IPS DF 19.7 (cell line): ENCODE measurements around the gene SCD5.

Experiments used
- DNase-seq: peaks from one replicate; pipeline ENCODE4 v3.0.0-alpha.2; 2013; ENCODE audit warnings: low read depth, low spot score

The SCD5 gene

DNA sequence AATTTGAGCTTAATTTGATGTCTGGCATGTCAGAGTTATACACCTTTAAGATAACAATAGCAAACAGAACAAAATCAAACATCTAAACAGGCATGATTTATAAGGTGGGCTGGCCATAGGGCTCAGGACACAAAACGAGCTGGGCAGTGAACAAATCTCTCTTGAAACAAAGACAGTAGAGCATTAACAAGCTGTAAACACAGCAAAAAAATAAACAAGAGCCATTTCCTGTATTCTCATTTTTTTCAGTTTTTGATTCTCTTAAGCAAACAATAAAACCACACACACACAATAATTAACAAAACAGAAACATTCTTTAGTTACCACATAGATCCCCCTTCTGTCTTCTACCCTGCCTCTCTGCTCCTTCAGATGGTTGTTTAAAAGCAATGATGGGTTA, 168.5 kb downstream of the SCD5 start:
- DNase-seq = no peak

GRCh38 chr4:82629238-82630000, 169.2 kb downstream of the SCD5 start:
- no peak for DNase-seq

GRCh38 chr4:82626251-82626868, 172.2 kb downstream of the SCD5 start:
- no peak for DNase-seq

DNA sequence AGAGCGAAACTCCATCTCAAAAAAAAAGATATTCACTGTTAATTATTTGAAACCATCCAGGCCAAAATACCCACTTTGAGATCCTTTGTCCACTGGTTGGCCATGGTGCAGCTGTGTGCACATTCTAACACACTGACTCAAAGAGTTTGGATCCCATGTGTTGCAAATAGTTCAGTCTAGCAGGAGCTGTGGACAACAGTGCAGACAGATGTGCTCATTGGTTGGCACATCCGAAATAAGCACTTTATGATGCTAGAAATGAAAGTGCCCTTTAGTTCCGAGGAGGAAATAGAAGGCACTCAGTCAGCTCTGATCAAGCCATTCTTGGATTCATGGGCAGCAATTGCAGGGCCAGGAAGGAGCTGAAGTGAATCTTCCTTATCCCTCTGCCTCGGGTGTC, 173.8 kb downstream of the SCD5 start:
- DNase-seq = no peak

DNA sequence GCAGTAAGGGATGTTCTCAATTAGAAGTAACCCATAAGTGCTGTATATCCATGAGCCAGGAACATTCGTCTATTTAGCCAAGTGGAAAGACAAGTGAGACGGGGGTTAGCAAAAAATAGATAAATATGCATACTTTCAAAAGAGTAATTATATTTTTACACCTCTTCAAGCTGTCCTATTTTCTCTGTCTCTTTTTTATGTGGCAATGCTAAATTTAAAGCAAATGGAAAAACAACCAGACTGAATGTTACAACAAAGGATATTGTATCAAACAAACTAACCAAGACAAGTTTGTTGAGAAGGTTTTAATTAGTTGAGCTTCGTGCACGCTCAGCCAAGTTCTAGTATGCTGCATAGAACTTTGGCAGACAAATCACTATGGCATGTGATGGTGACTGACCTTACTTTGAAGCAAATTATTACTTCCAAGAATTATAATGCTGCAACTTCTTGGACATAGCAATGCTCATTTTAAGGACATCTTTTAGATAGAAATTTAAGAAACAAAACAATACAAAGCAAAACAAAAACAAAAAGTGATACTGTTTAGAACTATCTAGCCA, 175.4 kb downstream of the SCD5 start:
- no peak for DNase-seq

DNA sequence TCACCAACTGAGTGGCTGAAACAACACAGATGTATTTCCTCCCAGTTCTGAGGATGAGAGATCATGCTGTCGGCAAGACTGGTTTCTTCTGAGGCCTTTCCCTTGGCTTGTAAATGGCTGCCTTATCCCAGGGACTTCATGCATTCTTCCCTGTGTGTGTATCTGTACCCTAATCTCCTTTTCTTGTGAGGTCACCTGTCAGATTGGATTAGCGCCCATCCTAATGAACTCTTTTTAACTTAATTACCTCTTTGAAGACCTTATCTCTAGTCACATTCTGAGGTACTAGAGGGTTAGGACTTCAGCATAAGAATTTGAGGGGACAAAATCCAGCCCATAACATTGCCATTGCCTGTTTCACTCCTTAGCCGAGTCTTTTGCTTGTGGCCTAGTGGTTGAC, 177.3 kb downstream of the SCD5 start:
- no peak for DNase-seq

- no peak for DNase-seq
Measured at GRCh38 chr4:82620126-82620735, 178.4 kb downstream of the SCD5 start.

- DNase-seq = no peak
Measured at GRCh38 chr4:82618103-82618720, 180.4 kb downstream of the SCD5 start.

DNA sequence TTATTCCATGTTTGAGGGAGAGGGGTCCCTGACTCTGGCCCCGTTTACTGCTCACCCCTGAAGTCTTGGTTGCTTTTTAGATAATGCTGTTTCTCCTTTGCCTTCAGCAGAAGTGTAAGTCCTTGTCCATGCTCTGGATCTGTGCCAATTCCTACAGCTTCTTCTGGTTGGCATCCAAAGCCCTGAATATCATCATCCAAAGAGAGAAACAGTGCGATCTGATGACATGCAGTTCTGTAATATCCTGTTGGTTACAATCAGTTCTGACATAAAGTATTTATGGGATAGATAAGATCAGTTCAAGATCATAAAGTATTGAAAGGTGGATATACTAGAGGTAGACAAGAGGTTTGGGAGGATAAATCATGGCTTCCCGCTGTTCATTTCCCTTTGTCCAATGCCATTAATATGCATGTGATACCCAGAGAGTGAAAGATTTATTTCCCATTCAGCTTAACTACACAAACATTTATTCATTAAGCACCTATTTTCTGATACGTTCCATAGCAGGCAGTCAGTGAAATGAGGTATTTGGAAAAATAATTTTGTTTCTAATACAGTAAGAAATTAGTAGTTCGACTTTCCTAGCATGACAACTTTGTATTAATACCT, 183.7 kb downstream of the SCD5 start:
- DNase-seq = no peak

- no peak for DNase-seq
Measured at GRCh38 chr4:82613121-82613520, 185.5 kb downstream of the SCD5 start.

DNA sequence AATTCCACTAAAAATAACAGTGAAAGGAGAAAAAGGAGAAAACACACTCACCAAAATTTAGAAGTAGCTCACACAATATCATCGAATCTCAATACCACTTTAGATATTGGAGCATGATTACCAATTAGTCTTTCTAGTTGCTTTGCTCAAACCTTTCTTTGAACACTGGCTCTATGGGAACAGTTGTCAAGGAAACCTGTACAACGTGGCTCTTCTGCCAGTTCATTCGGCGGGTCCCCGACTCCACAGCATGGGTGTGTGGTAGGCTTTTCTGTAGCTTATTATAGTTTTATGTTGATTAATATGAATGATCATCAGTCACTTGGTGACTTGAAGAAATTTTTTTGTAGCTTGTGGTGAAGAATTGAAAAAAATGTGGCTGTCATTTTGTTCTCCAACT, 186.6 kb downstream of the SCD5 start:
- no peak for DNase-seq

- no peak for DNase-seq
Measured at GRCh38 chr4:82611527-82611926, 187.1 kb downstream of the SCD5 start.

GRCh38 chr4:82610041-82610440, 188.6 kb downstream of the SCD5 start:
- no peak for DNase-seq

DNA sequence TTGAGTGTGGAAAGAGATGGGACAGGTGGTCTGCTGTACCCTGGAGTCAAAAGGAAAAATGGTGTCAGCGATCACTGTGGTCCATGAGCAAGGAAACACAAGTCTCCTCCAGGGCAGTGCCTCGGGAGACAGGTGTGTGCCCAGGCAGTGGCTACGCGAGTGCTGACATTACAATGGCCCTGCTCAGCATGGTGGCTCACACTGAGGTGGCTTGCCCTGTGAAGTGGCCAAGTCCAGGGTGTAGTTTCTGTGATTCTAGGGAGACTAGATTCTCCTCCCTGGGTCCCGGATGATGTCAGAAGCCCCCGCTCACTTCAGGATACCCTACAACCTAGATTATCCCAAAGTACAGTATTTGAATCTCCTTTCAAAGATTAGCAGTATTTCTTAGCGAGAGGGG, 192.0 kb downstream of the SCD5 start:
- no peak for DNase-seq

- no peak for DNase-seq
Measured at GRCh38 chr4:82604522-82604921, 194.1 kb downstream of the SCD5 start.

DNA sequence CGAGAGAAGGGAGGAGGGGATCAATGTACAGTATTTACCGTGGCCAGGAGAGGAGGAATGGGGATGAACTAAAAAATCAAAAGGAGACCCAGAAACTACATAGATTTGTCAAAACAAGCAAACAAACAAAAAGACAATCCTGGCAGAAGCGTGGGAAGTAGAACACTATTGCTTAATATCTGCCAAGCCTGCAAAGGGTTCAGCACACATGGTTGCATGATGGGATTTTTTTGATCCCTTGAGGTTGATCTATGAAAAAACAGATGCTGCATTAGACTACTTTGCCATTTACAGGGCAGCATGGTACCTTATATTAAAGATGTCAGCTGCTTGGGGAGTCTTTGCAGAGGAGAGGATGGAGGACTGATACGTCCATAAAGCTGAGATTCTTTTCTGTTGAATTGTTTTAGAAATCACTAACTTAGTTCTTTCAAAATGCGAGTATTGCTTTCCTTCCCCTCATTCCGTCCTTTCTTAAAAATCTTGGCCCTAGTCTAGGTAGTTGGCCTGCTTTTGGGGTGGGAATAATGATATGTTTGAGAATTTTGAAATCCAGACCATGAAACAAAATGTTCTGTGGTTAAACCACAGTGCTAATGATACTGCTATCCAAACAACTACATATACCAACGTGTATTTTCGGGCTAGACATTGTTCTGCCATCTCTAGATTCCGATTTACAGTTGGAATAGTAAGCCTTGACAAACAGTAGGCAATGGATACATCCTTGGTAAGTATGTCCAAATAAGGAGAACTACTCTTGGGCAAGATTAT, 197.2 kb downstream of the SCD5 start:
- no peak for DNase-seq

GRCh38 chr4:82599336-82599735, 199.3 kb downstream of the SCD5 start:
- DNase-seq = peak; percentile 40

DNA sequence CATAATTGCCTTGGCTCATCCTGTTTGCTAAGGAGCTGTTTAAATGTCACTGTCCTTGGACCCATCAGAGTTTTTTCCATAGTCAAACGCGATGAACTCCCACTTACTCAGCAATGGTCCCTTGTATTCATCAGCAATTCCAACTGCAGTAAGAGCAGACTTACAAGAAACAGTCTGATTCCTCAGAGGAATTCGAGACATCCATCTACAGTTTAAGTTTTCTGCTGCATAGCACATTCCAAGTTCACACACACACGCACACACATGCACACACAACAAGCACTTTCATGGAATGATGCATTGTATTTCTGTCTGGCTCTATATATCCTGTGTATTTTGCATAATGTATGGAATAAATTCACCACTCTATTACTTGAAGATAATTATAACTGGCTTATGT, 204.1 kb downstream of the SCD5 start:
- DNase-seq = no peak

GRCh38 chr4:82593411-82593810, 205.2 kb downstream of the SCD5 start:
- no peak for DNase-seq

- DNase-seq = no peak
Measured at GRCh38 chr4:82592639-82593038, 206.0 kb downstream of the SCD5 start.

GRCh38 chr4:82591592-82591991, 207.0 kb downstream of the SCD5 start:
- no peak for DNase-seq
